ENCODE measurements around the gene TBL1X. TPM values are rescaled to one million over a fixed set of nuclear protein-coding genes. Genes with fewer than 3 reads are reported as not detected.

TBL1X gene
- total RNA-seq, 1 donor from 2014 or later: 6.5 TPM

DNA sequence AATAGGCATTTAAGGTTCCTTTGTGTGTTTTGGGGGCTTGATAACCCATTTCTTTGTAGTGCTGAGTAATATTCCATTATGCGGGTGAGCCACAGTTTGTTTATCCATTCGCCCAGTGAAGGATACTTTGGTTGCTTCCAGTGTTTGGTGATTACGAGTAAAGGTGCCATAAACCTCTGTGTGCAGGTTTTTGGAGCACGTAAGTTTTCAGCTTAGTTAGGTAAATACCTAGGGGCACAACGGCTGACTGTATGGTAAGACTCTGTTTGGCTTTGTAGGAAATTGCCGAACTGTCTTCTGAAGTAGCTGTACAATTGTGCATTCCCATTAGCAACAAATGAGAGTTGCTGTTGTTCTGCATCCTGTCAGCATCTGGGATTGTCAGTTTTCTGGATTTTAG is 3.8 kb upstream of the TBL1X start:
- Mint-ChIP-seq H3K27me3 (ENCODE audit: unreplicated experiment) (peaks cover 4% of the 10 kb centered on the region), H3K36me3 (ENCODE audit: unreplicated experiment) (no peaks in the 10 kb centered on the region), H3K4me3 (ENCODE audit: unreplicated experiment) (no peak overlapping the region), H3K4me1 (ENCODE audit: low read depth, unreplicated experiment) (peaks cover 7% of the 10 kb centered on the region), H3K27ac (ENCODE audit: unreplicated experiment) (no peak overlapping the region), H3K9me3 (ENCODE audit: unreplicated experiment) (peaks cover 10% of the 10 kb centered on the region)
- TF ChIP-seq, protein P1, sequence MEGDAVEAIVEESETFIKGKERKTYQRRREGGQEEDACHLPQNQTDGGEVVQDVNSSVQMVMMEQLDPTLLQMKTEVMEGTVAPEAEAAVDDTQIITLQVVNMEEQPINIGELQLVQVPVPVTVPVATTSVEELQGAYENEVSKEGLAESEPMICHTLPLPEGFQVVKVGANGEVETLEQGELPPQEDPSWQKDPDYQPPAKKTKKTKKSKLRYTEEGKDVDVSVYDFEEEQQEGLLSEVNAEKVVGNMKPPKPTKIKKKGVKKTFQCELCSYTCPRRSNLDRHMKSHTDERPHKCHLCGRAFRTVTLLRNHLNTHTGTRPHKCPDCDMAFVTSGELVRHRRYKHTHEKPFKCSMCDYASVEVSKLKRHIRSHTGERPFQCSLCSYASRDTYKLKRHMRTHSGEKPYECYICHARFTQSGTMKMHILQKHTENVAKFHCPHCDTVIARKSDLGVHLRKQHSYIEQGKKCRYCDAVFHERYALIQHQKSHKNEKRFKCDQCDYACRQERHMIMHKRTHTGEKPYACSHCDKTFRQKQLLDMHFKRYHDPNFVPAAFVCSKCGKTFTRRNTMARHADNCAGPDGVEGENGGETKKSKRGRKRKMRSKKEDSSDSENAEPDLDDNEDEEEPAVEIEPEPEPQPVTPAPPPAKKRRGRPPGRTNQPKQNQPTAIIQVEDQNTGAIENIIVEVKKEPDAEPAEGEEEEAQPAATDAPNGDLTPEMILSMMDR (IDR thresholded peaks at IDR 0.05; ENCODE audit: partially characterized antibody, unreplicated experiment): no peak
- no peak for DNase-seq

DNA sequence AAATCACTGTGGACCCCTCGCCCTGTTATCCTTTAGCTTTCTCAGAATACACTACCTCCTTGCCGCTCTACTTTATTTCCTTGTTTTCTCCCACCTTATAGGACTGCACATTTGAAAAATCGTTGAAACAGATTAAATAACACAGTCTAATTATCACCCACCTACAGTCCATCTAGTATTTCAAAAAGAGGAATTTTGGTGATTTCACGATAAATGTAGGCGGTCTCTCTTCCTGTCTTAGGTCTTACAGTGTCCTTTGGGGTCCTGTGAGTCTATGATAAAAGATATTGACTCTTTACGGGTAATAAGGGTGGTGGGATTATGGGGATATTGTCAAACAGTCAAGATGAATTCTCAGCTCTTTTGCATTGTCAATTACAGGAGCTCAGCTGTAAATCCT is 2.4 kb upstream of the TBL1X start:
- TF ChIP-seq, protein P1 (IDR thresholded peaks at IDR 0.05; ENCODE audit: partially characterized antibody, unreplicated experiment): no peak
- Mint-ChIP-seq H3K9me3 (ENCODE audit: unreplicated experiment) (peaks cover 12% of the 10 kb centered on the region), H3K27ac (ENCODE audit: unreplicated experiment) (peak overlapping the region; percentile 79)

DNA sequence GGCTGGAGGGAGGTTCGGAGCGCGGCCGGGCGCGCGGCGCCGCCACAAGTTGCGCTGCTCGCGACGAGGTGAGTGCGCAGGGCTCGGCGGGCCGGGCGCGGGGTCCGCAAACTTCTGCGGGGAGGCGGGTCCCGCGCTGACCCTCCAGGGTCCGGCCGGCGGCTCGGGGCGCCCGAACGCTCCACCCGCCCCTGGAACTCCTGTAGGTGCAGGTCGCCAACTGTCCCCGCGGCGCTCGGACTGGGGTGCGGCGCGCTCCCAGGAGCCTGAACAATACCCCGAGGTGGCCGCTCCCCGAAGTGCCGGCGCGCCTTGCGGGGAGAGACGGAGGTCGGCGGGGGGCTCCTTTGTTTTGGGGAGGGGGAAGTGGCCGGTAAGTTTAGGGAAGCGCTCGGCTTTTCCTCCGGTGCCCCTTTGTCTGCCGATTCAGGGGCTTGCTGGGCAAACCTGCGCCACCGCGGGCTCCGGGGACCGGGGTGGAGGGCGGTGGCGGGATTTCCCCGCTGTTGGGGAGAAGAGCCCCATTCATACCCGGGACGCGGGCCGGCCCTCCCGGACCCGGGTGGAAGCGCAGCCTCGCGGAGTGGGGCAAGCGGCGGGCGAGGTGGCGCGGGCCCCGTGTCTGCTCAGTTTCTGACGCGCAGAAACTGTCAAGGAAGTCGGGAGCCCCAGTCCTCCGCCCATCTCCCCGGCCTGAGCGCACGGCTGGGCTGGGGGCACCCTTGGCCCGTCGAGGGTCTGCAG is 694 bp downstream of the TBL1X start:
- Mint-ChIP-seq H3K27me3 (ENCODE audit: unreplicated experiment) (peaks cover 4% of the 10 kb centered on the region), H3K9me3 (ENCODE audit: unreplicated experiment) (peaks cover 12% of the 10 kb centered on the region), H3K4me3 (ENCODE audit: unreplicated experiment) (no peak overlapping the region), H3K36me3 (ENCODE audit: unreplicated experiment) (no peaks in the 10 kb centered on the region), H3K4me1 (ENCODE audit: low read depth, unreplicated experiment) (peaks cover 10% of the 10 kb centered on the region), H3K27ac (ENCODE audit: unreplicated experiment) (no peak overlapping the region)
- DNase-seq: peak; percentile 13
- TF ChIP-seq, protein P1 (IDR thresholded peaks at IDR 0.05; ENCODE audit: partially characterized antibody, unreplicated experiment): no peak

More for the DNA sequence above, 2.4 kb upstream of the TBL1X start:
- Mint-ChIP-seq H3K4me1 (ENCODE audit: low read depth, unreplicated experiment) (peaks cover 7% of the 10 kb centered on the region), H3K4me3 (ENCODE audit: unreplicated experiment) (no peak overlapping the region), H3K36me3 (ENCODE audit: unreplicated experiment) (no peaks in the 10 kb centered on the region), H3K27me3 (ENCODE audit: unreplicated experiment) (peaks cover 4% of the 10 kb centered on the region)
- no peak for DNase-seq

DNA sequence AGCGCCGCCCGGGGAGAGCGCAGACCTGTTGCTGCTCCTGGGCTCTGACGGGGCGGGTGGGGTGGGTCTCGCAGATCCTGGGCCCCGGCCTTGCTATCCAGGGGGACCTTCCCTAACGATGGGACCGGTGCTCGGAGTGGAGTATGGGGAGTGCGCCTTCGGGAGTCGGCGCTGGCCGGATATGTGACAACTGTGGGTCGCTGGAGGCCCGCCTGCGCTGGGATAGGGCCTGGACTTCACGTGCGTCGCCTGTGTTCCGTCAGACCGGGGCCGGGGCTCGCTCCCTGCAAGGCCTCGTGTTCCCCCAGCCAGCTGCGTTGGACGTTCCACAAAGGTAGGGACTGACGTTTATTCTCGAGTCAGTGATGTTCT is 1.3 kb downstream of the TBL1X start:
- peak; percentile 25 for DNase-seq
- TF ChIP-seq, protein P1 (IDR thresholded peaks at IDR 0.05; ENCODE audit: partially characterized antibody, unreplicated experiment): no peak
- Mint-ChIP-seq H3K27me3 (ENCODE audit: unreplicated experiment) (peaks cover 4% of the 10 kb centered on the region), H3K36me3 (ENCODE audit: unreplicated experiment) (no peaks in the 10 kb centered on the region), H3K4me3 (ENCODE audit: unreplicated experiment) (peak overlapping the region; percentile 80), H3K9me3 (ENCODE audit: unreplicated experiment) (peaks cover 12% of the 10 kb centered on the region), H3K27ac (ENCODE audit: unreplicated experiment) (no peak overlapping the region), H3K4me1 (ENCODE audit: low read depth, unreplicated experiment) (peaks cover 10% of the 10 kb centered on the region)

DNA sequence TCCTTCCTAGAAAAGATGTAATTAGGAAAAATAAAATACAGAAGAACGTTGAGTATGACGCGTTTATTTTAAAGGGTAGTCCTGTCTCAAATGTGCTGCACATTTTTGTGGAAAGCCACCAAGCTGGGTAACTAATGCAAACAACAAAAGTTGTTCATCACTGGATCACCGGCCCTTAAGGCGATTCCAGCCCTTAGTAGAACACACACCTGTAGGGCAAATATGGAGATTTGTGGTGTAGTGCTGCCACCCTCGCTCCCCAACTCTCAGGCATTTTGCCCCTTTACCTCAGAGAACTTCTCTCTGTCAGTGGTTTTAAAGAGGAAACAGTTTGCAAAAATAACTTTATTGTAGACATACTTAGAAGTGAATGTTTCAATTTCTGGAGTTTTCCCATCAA is 1.9 kb downstream of the TBL1X start:
- TF ChIP-seq, protein P1 (IDR thresholded peaks at IDR 0.05; ENCODE audit: partially characterized antibody, unreplicated experiment): no peak
- H3K27ac Mint-ChIP-seq (ENCODE audit: unreplicated experiment): no peak overlapping the region
- no peaks in the 10 kb centered on the region for H3K36me3 Mint-ChIP-seq (ENCODE audit: unreplicated experiment)
- H3K4me3 Mint-ChIP-seq (ENCODE audit: unreplicated experiment): peak overlapping the region; percentile 80
- peaks cover 10% of the 10 kb centered on the region for H3K4me1 Mint-ChIP-seq (ENCODE audit: low read depth, unreplicated experiment)
- peaks cover 12% of the 10 kb centered on the region for H3K9me3 Mint-ChIP-seq (ENCODE audit: unreplicated experiment)
- H3K27me3 Mint-ChIP-seq (ENCODE audit: unreplicated experiment): peaks cover 4% of the 10 kb centered on the region
- no peak for DNase-seq
